Activated T-cell treated with anti-CD3 and anti-CD28 coated beads, Interleukin-2, amount 50 U/mL, for 48 hours (primary cell): ENCODE measurements around the gene DIAPH3.

ENCODE experiments used
- DNase-seq, 2 experiments: peaks; one replicate each; pipeline ENCODE4 v3.0.0-alpha.2; 2020

The DIAPH3 gene

DNA sequence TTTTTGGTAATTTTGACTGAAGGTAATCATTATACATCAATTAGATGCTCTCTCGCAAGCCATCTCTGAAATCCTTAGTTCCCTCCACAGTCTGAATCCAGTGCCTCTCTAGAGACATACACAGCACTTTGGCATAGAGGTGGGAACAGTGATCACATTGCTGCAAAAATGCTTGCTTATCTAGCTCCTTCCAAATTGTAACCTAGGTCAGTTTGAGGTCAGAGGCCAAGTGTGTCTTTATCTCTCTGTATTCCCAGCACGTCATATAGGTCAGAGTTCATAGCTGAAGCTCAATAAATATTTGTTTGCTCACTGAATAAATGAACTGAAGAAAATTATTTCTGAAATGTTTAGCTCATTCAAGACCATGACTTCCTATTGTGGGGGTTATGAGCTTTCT, 462.5 kb downstream of the DIAPH3 start:
- DNase-seq = no peak

DNA sequence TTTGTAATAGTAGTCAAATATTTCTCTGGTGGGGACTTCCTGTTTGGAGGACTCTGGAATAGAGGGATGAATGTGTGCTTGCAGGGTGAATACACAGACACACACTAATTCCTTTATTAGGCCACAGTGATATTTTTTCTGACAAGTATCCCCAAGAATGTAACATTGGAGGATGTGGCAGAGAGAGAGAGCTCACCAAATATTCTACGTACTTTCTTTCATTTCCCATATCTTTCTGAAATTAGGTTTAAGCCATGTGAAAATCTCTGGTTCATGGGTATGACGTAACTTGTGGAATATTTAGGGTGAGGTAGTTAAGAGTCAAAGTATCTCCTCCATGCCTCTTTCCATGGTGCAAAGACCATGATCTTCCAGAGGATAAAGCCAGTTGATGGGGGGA, 463.4 kb downstream of the DIAPH3 start:
- no peak for DNase-seq

DNA sequence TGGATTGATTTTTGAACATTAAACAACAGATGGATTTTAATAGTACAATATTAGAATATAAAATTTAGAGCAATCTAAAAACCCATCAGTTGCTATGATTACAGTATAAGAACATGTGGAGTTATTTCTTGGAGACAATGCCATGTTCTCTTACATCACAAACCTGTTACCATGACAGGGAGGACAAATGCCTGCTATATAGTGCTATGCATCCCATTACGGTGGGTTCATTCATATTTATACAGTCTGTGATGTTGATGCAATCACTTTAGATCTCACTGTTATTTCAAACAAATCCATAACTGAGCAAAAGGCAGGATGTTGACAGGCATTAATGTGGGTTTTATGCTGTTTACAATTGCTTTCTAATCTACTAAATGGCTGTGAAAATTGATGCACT, 467.5 kb downstream of the DIAPH3 start:
- no peak for DNase-seq

DNA sequence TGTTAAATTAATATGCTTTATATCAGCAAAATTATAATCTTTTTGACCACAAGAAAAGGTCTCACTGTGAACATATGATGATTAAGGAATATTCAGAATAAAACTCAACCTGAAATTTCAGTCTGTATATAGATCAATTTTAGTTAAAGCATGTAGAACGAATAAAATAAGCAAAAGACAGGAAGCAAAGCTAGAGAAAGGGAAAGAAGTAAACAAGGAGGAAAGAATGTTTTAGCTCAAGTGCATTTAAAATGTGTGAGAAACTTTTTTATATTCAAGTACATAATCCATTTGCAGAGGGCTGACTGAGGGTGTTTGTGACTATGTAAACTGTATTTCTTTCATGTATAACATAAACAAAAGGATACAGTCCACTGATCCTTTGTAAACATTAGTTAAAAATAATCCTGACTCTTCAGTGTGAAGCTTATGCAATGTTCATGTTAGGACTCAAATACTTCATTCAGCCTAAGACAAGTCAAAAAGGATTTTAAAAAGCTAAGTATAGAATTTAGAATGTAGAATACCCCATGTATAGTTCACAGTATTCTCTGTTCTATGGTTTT, 472.1 kb downstream of the DIAPH3 start:
- no peak for DNase-seq

DNA sequence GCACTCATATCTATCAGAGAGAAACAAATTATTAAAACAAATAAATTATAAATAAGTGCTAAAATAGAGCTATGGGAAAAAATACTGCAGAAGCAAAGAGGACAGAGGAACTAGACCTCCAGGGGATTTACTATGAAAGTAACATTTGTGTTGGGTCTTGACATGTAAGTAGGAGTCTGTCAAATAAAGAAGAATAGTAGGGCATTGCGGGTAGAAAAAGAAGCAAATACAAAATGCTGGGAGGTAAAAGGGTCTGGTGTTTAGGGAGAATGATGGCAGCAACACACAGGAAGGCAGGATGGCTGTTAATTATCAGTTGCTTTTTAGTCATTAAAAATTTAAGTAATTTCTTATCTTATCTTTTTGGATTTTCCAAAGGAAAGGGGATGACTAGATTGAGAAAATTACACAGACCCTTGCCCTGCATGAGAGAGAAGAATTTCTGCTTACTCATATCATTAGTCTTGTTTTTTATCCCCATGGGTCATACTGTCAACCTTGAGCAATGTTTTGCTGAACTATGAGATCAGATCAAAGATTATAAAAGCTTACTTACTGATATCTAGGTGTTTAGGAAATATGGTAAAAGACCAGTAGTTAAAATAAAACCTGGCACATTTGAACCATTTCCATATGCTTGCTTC, 472.7 kb downstream of the DIAPH3 start:
- DNase-seq = no peak

DNA sequence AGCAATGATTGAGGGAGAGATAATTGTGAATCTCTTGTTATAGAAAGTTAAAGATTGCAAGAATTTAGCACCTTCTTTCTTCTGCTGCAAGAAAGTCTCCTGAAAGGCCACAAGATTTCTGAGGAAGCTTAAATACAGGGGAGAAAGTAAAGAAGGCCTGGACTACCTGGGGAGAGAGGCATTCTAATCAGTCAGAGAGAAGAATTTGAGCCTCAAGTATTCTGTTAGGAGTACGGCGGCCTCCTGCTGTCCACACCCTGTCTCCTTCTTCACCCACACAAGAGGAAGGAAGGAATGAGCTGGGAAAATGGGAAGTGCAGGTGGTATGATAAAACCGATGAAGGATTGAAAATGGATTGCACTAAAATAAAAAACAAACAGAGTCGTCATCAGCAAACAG, 474.7 kb downstream of the DIAPH3 start:
- no peak for DNase-seq

DNA sequence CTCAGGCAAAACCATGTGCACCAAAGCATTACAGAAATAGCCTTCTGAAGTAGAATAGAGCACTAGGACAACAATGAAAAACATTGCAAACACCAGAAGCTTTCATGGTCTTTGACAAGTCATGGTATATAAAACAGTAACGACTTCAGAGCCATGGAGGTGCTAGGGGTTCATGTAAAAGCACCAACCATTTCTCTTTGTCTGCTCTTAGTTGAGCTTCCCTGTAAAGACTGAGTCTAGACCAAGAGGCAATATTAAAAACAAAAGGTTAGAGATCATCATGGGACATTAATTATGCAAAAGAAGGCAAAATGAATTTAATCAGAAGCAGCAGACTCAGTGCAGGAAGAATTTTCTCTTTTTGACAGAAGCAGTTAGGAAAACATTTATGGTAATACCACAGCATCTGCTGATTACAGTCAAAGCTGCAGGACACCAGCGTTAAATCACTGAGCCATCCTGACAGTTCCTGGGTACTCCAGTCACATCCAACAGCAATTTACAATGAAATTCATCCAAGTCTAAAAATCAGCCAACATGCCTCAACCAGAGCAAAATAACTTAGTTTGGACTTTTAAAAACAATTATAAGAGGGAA, 476.8 kb downstream of the DIAPH3 start:
- DNase-seq = no peak

DNA sequence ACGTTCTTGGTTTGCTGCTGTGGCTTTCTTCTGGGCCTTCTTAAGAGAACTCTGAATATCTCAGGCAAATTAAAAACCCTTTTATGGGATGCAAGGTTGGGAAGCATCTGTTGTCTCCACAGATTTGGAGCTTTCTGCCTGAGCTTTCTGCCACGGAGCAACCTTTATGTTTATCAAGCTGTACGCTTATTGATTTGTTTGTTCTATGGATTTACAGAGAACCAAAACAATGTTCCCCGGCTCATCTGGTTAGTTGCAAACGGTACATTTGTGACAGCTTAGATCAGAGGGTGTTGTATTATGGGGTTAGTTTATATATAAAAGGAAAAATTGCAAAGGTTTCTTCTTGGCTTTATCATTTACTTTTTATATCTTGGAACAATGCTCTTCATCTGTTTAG, 479.6 kb downstream of the DIAPH3 start:
- DNase-seq = no peak

DNA sequence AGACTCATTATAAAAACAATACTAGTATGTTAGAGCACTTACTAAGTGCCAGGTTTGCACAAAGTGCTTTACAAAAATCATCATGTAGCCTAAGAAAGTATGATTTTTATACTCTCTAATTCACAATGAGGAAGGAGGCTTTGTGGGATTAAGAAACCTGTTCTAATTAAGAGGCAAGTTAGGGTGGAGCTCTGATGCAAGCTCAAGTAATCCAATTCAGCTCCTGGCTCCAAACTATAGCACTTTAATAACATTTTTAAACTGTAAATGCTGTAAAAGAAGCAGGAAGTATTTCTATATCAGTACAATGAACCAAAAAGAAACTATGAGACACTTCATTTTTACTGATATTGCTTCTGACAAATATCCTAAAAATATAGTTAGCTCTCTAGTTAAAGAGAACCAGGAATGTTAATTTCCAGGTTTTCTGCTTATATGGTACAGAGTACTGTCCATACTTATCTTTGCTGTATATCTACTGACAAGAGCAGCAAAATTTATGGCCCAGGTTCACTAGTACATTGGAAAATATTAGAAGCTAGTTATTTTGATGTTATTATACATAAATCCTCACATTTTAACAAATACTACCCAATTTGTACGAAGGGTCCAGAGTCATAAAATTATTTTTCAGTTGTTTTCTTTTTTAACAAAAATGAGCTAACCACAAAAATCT, 482.0 kb downstream of the DIAPH3 start:
- no peak for DNase-seq

DNA sequence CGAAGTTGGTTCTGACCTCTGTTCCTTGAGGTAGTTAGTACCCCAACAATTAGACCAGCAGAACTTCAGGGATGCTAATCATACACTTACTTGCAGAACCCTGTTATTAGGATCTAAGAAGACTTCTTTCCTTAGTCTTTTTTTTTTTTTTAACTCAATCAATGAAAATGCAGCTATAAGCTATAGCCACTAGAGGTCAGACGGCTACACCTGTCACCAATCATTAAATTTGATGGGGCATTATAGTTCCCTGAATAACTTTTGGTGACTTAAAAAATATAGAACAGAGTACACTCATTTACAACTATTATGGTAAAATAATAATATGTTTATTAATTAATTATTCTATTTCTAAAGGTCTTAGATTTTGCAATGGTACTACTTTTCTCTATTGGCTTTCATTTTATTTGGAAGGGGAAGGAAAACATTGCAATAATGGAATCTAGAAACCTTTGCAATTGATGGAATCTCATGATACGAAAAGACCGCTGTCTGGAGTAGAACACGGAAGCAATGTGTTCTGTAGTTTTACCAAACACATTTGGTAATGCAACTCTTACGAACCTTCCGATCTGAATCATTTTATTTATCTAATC, 483.2 kb downstream of the DIAPH3 start:
- no peak for DNase-seq

DNA sequence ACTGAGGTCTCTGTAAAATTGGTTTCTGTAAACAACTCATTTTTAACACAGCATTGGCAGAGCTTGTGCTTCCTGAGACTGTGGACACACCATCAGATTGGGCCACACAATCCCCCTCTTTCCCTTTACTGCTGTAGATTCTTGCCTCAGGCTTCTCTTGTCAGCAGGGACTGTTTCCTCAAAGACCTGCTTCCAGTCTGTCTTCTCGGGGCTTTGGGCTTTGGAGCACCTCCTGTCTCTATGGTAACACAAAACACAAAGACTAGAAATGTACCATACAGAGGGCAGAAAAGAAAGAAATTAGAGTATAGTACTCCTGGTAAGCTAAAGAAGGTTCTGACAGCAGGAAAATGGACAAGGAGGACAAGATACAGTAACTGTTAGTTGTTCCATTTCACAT, 484.5 kb downstream of the DIAPH3 start:
- DNase-seq = no peak

DNA sequence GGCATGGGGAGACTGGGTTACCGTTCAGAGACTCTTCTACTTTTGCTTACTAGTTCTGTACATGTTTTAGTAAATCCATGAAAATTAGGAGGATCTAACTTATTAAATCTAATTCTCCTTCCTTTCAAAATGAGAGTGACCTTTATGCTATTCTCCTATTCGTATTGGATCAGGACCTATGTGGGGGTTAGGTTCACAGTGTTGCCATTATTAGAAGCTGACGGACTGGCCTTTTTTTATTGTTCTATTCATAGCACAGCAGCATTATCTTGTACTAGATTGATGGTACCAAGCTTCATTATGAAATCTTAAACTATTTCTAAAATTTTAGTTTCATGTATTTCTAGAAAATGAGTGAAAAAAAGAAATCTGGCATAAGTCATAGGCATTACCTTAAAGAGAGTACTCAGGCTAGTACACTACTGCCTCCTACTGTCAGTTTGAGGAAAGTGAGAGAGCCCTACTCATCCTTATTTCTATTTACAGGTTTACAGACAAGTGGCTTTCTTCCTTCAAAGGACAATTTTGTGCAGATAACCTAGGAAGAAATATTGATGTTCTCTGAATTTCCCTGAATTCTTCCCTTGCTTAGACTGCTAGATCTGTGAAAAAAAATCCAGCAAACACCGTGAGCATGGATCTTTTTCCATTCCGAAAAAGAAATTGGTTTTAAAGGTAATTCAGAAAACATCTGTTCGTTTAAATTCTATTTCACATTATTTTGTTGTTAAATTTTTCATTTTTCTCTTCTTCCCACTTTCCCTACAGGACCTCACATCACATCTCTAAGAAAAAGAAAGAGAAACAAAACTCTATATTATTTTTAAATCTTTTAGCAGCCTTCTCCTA, 485.5 kb downstream of the DIAPH3 start:
- no peak for DNase-seq

DNA sequence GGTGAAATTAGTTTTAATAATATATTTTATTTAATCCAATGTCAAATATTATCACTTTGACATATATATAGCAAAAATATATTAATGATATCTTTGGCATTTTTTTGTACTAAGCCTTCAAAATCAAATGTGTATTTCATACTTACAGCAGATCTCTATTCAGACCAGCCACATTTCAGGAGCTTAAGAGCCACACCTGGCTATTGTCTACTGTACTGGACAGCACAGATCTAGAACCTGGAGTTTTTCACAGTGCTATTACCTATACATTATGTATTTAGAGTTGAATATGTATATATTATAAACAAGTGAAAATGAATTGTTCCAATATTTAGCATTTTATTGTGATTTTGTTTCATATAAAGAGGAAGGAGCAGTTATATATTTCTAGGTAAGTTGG, 486.3 kb downstream of the DIAPH3 start:
- DNase-seq = no peak

DNA sequence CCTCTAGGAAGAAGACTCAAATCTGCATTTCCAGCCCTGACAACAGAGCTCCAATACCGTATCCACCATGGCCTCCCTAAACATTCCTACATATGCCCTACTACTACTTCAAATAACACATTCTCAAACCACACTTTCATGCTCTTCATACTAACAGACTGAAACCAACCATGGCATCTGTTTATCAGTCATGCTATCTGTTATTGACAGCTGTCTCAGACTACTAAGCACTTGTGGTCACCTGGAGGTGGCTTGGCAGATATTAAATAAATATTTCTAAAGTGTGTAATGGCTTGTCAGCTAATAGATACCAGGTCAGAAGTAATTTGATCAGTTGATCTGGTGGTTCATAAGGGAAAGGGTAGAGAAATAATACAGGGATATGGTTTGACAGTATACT, 489.1 kb downstream of the DIAPH3 start:
- DNase-seq = no peak

DNA sequence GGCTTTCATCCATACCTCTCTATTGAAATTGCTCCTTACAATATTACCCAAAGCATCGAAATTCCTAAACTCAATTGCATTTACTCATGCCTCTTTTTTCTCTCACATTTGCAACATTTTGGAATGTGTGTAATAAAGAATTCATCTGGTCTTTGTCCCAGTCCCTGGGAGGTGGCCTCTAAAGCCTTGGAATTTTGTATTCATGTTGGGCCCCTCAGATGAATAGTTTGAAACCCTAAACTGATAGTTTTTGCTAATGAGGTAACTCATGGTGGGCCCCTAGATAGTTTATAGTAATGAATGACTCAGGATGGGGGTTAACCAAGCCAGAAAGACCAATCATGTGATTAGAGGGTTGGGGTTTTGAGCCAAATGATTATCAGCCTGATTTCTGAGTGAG, 490.4 kb downstream of the DIAPH3 start:
- no peak for DNase-seq

DNA sequence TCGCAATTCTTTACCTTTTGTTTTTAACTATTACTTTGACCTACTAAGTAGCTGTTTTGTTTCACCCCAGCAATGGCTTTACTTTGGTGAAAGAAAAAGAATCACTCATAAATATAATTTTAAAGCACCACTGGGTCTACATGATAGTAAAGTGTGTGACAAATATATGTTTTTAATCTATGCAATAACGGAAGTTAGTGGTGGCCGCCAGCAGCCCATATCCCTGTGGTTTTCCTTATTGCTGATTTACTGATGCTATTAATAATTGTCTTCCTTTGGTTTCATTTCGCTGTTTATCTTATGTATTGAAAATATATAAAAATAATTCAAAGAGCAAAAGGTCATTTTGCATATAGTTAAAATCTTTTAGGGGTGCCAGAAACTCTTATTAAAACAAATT, 491.3 kb downstream of the DIAPH3 start:
- DNase-seq = no peak

DNA sequence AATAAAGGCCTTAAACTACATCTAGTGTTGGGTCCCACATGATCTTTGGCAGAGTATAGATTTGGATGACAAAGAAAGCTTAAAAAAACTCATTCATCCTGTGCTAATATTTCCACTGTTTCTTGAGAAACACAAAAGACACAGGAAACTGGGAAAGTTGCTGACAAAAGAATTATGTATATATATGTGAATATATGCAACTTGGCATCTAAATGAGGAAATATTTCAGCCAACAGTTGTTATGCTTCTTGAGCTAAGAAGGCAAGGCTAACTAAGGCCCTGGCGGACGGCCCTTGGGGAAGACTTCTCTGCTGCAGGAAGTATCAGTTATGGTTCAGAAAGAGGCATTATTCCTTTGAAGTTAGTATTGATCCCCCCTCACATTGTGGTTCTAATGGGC, 491.8 kb downstream of the DIAPH3 start:
- no peak for DNase-seq

DNA sequence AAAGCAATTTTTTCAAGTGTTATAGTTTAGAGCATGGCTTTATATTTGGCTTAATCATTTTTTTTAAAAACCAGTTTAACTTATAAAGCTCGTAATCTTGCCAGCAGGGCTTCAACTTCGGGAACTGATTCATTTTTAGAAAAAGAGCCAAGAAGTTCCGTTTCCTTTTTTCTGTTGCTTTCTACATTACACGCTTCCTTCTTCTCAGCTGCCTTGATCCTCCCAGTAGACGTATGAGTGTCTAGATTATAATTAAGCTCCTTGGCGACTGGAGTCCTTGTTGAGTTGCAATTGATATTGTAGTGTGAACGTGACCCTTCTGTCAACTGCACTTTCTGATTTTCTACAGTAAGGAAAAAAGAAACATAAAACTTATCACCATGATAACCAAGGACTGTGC, 497.2 kb downstream of the DIAPH3 start:
- DNase-seq = no peak

DNA sequence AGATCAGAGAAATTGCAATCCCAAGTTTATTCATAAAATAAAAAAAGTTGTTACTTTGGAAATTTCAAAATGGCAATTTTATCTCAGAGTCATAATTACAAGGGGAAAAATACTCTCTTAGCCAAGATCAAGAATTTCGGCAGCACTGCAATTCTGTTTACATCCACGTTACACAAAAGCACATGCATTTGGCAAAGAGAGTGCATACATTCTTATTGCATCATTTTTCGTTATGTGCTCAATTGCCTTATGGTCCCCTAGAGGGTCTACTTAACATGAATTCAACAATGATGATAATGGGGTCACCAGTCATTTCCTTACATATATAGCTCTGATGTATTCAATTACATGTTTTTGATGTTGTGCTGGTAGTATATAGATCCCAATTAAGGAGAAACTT, 498.0 kb downstream of the DIAPH3 start:
- no peak for DNase-seq

DNA sequence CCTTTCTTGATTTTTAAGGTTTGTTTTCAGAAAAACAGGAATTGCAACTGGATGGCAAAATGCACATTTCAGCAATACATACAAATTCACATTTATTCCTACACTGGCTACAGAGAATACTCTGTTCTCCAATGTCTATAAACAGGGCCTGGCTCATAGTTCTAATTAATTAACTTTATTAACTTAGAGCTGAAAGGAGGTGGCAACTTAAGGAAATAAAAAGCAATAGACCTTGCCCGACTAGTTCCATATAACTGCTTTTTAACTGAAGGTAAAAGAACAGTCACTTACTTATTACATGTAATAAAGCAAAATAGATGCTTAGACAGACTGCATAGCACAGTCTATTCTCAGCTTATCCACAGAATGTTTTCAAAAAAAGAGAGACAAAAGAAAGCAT, 498.5 kb downstream of the DIAPH3 start:
- DNase-seq = no peak

DNA sequence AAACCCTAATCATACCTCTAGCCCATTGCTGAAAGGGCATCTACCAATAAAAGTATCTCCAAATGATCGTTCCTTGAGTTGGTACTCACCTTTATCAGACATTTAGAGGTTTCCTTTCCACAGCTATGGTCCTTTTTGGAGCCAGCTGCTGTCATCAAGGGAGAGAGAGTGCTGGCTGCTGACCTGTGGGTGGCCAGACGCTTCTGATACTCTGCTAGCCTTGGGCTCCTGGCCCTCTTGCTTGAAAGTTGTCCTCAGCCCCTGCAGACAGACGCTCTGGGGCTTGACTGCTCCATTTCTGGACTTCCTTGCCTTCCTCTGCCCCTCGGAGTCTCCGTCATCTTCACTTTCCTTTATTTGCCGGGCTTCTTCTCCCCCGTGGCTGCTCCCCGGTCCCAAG, 499.1 kb downstream of the DIAPH3 start:
- DNase-seq = no peak

DNA sequence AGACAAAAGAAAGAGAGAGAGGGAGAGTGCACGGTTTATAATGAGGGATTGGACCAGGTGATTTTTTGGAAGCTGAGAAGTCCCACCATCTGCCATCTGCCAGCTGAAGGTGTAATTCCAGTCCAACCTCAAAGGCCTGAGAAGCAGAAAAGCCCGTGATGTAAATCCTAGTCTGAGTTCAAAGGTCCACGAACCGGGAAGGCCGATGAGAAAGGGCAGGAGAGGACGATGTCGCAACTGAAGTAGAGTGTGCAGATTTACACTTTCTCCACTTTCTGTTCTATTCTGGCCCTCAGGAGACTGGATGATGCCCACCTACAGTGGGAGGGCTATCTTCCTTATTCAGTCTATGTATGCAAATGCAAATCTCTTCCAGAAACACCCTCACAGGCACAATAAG, 500.0 kb downstream of the DIAPH3 start:
- no peak for DNase-seq

DNA sequence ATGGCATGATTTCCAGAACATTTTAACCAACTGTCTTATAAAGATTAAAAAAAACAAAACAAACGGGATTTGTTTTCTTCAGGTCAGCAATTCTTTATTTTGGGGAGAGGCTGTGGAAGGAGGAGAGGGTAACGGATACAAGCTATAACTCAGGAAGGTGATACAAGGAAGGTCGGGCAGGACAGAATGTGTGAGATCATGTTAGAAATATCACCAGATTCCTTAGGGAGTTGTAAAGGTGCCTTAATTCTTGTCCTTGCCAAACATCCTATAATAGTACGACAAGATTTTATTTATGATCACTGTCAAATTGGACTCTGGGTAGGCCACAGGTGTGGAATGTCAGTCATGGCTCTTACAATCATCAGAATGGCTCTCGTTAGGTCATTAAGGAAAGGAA, 503.1 kb downstream of the DIAPH3 start:
- no peak for DNase-seq
